Raji (cell line): ENCODE results near the gene PLEKHD1.

Source experiments
- POLR2A ChIP-seq: IDR thresholded peaks from 2 replicates; pipeline ENCODE4 v1.6.1; 2011; ENCODE audit warnings: low read depth, low read length, control low read depth; ENCODE audit not compliant: insufficient read depth

PLEKHD1 gene

DNA sequence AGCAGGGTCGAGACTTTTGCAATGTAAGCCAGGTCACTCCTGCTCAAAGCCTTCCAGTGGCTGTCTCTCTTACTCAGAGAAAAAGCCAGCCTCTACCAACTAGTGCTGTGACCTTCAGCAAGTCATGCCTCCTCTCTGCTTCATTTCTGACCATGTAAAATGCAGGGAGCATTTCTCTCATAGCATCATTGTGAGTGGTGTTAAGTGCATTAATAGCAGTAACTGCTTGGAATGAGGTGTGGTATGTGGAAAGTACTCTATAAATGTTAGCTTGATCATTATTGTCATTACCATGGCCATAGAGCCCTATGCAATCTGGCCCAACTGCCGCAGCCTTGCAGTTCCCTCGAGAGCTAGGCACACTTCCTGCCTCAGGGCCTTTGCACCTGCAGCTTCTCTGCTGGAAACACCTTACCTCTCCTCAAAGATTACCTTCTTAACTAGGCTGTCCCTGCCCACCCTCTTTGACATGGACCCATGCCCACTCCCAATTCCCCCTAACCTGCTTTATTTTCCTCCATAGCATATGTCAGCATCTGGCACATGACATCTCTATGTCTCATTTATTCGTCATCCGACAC, 10.9 kb downstream of the PLEKHD1 start:
- no peak for TF ChIP-seq POLR2A

DNA sequence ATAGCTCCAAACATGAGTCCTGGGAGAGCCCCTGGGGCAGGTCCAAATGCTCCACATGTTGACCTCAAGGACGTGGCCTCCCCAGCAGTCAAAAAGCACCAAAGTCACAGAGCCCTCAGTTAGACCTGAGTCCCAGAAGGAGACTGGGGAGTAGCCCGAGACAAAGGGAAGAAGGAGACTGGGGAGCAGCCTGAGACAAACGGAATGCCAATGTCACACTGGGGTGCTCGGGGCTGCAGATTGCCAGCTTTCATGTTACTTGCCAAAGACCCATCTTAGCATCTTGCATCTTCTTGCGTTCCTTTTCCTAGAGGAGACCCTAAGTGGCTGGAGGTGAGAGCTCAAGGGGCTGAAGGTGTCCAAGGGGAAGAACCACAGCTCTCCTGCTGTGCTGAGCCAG, 14.9 kb downstream of the PLEKHD1 start:
- TF ChIP-seq POLR2A, result no peak

DNA sequence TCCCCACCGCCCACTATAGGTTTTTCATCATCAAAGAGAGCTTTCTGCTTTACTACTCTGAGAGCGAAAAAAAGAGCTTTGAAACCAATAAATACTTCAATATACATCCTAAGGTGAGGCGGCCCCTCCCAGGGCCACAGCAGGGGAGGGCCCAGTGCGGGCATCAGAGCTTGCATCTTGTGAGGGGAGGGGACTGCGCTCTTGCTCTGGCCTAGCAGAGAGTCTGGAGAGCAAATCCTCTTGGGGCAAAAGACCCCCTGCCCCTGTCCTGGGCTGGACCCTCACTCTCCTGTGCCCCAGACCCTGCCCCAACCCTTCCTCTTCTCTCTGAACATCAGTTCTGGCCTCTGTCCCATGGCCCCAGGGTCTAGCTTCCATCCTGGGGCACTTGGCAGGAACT, 15.6 kb downstream of the PLEKHD1 start:
- TF ChIP-seq POLR2A, result no peak

DNA sequence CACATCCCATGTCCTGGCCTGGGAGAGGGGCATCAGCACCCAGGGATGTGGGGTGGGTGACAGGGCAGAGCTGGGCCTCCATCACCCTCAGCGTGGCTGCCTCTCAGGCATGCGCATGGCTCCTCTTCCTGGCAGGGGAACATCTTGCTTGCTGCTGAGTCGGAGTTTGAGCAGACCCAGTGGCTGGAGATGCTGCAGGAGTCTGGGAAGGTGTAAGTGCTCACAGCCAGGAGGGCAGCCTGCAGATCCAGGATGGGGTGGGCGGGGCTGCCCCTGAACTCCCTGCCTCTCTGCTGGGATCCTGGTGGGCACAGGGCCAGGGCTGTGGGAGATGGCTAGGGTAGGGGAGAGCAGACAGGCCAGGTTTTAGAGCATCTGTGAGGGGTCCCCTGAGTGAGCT, 16.2 kb downstream of the PLEKHD1 start:
- TF ChIP-seq POLR2A, result no peak

- TF ChIP-seq POLR2A, result no peak
Observed at GRCh38 chr14:69501423-69501838, 16.9 kb downstream of the PLEKHD1 start.

- no peak for TF ChIP-seq POLR2A
Observed at GRCh38 chr14:69504775-69505174, 20.2 kb downstream of the PLEKHD1 start.

DNA sequence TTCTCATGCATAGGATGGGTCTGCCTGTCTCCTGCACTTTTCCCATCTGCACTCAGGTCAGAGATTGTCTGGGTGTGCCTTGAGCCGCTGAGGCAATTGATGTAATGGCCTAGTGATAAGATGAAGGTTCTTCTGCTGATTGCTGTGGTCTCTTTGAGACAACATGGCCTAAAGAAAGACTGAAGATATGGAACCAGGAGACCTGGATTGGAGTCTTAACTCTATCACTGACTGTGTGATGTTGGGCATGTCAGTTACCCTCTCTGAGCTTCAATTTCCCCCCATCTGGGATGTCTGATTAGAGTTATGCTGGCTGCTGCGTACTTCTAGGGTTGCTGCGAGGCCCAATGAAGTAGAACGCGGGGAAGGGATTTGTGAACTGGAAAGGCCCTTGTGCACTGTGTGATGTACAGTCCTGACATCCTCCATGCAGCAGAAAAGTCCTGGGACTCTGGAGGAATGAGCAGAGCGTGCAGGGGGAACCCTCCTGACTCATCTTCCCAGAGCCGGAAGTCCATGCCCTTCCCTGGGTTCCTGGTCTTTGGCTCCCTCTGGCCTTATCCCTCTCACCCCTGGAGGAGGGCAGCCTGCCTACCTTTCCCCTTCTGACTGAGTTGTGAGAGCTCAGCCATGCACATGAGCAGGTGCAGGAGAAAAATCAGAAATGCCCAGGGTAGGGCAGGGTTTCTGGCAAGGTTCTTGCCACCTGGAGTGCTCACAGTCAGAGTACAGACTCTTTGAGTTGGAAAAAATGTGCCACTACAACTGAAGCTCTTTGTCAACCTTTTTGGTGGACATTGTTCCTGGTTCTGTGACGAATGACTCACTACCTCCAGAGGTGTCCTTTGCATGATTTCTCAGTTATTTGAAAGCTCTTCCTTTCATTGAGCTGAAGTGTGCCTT, 21.1 kb downstream of the PLEKHD1 start:
- no peak for TF ChIP-seq POLR2A

GRCh38 chr14:69506241-69506595, 21.7 kb downstream of the PLEKHD1 start:
- no peak for TF ChIP-seq POLR2A

DNA sequence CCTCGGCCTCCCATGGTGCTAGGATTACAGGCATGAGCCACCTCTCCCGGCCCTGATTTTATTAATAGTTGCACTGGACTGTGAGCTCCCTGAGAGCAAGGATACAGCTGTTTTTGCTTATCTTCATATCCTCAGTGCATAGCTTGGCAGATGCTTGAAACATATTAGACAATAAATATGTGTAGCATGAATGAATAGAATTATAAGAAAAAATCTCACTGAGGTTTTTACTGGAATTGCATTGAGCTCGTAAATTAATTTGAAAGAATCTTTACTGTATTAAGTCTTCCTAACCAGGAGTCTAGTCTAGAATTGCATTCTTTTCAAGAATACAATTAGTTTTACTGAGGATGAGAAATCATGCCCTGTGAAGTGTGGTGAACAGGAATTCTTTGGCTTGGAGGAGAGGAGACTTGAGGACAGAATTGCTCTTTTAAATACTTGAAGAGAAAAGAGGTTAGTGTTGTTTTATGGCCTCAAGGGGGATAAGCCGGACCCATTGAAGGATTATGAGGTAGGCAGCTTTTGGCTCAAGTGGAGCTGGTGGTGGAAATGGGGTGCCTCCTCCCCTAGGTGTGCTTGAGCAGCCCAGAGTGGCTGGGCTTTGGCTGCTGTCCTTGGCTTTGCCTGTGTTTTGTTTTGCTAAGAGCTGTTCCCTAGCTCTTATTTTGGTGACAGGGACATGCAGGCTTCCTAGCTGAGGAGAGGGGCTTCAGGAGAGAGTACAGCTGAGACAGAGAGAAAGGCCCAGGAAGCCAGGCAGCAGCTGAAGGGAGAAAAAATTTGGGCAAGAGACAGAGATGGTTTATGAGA, 34.0 kb downstream of the PLEKHD1 start:
- TF ChIP-seq POLR2A, result no peak

GRCh38 chr14:69519204-69520100, 34.9 kb downstream of the PLEKHD1 start:
- TF ChIP-seq POLR2A, result no peak

GRCh38 chr14:69522026-69522425, 37.5 kb downstream of the PLEKHD1 start:
- no peak for TF ChIP-seq POLR2A

GRCh38 chr14:69525896-69526295, 41.4 kb downstream of the PLEKHD1 start:
- no peak for TF ChIP-seq POLR2A

DNA sequence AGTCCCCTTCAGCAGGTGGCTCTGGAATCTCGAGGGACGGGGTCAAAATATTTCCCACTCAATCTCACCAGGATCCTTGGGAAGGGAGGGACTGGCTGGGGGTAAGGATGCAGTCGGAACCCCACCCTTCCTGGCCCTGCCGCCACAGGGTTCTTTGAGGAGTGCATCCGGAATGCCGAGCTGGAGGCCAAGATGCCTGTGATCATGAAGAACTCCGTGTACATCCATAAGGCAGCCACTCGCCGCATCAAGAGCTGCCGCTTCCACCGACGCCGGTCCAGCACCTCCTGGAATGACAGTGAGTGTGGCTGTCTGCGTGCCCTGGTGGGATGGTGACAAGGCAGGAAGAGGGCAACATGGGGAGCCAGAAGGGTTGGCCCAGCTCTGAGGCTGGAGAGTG, 43.1 kb downstream of the PLEKHD1 start:
- TF ChIP-seq POLR2A, result no peak

GRCh38 chr14:69528143-69528542, 43.6 kb downstream of the PLEKHD1 start:
- TF ChIP-seq POLR2A, result no peak

- no peak for TF ChIP-seq POLR2A
Observed at GRCh38 chr14:69528930-69529329, 44.4 kb downstream of the PLEKHD1 start.
